GM19035 (cell line): ENCODE results near the gene IFT81.
"Not testable (repeated sequence)": the region's sequence is repeated elsewhere in the genome, so short reads cannot be mapped to it uniquely, and the experiment has no call there.

Experiments
- ATAC-seq: cut with Tn5 transposase; IDR thresholded peaks from one replicate; pipeline ENCODE4 v1.9.1; 2021; ENCODE audit not compliant: unreplicated experiment

IFT81 gene

DNA sequence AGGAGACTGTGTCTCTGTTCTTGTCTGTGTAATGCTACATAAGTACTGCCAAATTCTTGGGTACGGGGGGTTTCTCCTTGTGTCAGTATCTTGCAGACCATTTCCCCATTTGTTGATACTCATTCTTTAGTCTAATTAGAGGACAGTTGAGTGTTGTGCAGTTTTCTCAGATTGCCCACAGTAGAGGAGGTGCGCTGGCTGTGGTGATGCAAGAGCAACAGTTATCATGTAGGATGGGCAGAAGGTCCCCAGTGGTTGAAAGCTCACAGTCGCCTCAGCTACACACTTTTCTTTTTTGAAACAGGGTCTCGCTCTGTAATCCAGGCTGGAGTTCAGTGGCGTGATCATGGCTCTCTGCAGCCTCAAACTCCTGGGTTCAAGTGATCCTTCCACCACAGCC is 119.1 kb downstream of the IFT81 start:
- ATAC-seq, result no peak

DNA sequence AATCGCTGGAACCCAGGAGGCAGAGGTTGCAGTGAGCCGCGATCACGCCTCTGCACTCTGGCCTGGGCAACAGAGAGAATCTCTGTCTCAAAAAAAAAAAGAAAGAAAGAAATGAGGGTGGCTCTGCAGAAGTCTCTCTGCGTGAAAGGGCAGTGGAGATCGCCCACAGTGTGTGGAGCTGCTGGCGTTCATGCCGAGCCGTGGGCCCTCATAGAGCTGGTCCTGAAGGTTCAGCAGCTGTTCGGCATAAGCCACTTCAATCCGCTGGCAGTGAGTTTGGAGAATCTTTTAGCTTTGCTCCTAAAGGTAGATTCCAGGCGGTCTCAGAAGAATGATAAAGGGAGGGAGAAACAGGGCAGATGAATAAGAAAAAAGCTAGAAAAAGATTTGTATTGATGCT is 120.2 kb downstream of the IFT81 start:
- no peak for ATAC-seq

DNA sequence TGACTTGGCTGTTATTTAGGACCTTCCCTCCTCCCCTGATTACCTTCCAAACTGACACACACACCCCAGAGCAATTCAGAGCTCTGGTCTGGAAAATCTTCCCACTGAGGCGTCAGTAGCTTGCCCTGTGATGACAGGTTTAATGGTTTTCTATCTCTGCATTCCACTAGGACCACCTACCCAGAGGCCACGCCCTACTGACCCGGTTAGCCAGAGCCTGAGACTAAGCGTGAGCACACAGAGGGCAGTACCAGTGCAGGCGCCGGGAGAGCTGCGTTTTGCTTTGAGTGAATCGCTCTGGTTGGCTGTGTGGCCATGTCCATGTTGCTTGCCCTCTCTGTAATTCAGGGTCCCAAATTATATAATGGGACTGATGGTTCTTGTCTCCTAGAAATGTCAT is 120.7 kb downstream of the IFT81 start:
- ATAC-seq, result no peak

DNA sequence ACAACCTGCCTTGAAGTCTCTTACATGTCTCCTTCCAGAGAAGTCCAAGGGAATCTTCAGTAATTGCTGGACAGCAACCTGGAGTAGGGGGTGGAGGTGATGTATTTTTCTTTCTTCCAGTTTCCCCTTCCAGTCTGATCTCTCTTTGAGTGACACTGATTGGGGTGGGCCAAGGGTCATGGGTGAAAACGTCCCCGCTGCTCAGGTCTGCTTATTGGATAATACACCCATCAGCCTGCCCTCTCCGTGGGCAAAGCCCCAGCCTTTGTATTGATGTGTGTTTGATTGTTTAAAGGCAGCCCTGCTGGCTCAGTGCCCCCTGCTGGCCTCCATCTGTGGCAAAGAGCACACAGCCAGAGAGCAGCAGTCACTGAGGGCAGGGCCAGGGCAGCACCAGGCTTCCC is 121.2 kb downstream of the IFT81 start:
- no peak for ATAC-seq

DNA sequence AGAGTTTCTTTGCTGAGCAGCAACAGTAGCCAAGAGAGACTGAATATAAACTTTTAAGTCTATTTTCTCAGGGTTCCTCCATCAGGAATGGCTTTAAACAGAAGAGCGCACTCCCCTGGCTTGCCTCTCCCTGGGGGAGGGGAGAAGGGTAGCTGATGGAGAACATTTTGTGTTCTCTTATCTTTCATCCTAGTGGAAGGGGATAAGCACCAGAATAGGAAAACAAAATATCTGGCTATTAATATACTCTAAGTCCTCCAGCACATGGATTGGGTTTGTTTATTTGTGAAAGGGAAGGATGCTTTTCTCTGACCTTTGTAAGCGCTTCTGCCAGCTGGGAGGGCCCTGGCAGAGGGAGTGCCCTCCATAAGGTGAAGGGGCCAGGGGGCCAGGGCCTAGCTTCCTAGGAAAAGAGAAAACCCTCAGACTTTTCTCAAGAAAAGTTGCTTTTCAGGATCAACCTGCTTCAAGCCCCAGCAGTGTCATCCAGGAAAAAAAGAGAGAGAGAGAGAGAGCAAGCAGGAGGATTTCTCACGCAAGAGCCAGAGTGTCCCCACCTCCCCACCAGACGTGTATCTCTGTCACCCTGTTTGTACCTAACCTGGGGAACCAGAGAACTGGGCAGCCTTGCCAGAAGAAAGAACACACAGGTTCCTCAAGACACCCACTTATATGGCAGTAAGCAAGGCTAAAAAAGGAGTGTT is 122.6 kb downstream of the IFT81 start:
- ATAC-seq, result no peak

DNA sequence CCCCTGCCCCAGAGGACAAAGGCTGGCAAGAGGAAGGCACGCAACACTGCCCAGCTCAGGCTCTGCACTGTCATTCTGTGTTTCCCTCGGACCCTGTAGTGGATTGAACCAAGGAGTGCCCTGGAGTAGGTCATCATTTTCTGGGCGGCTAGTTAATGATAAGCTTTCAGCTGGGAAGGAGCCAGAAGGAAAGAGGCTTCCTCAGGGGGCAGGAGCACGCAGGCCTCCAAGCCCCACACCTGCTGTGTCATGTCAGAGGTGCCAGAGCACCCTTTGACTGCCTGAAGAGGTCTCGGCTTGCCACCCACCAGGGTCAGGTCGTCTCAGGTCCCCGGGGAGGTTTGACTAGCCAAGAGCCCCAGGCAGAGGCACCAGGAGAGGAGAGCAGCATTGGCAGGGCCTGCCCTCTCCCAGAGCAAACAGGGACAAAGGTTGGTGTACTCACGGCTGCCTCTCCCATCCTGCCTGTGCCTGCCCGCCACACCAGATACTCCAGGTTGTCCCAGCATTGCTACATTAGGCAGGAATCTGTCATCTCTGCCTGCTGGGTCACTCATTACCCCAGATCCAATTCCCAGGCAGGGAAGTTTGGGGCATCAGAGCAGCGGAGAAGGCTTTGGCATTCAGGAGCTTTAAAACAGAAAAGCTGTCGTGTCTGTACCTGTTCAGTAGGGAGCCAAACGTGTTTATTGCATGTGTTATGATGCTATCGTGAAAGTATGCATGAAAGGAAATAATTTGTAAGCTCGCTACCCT is 123.4 kb downstream of the IFT81 start:
- no peak for ATAC-seq

DNA sequence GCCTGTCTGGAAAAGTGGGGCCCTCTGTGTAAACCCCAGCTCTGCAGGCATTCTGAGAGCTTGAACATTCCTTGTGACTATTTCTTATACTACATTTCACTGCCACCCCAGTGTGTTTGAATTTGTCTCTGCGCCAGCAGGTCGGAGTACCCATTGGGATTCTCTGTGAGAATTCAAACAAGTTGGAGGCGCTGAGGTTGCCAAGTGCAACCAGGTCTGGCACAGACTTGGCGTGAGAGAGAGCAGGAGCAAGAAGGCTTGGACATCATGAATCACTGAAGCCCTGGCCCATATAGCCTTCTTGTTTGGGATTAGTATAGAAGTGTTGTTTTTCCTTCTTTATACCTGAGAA is 123.9 kb downstream of the IFT81 start:
- no peak for ATAC-seq

DNA sequence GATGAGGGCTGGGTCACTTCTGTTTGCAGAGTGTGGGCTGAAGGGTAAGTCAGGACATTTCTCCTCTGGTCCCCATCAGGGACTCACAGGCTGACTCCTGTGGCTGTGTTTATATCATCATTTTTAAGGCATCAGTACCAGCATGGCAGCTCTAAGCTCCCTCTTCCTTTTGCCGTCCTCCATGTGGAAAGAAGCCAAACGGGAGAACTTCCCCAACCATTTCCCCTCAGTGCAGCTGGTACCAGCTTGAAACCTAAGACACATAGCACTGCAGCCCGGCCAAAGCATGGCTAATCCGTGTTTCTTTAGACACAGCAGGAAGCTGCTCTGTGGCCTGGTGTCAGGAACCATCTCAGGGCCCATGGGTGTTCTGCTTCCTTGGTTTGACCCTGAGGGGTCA is 124.9 kb downstream of the IFT81 start:
- ATAC-seq, result no peak

DNA sequence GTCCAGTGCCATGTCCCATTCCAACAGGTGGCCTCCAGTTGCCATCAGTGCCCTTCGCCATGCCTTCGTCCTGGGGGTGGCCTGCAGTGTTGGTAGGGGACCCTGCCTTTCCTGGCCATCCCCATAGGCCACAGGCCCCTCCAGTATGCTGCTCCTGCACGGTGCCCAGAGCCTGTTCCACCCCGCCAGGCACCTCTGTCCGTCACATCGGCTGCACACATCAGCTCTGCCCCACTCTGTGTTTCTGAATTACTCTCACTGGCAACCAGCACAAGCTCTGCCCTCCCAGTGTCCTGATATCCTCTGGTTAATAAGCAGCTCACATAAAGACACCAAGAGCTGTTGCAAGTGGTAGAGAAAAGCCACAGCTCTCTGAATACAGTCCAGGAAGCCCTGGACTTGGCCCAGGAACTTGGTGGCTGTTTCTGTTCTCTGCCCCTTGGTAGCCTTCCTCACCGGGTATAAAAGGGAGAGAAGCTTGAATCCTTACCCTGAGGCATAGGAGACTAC is 125.6 kb downstream of the IFT81 start:
- no peak for ATAC-seq

DNA sequence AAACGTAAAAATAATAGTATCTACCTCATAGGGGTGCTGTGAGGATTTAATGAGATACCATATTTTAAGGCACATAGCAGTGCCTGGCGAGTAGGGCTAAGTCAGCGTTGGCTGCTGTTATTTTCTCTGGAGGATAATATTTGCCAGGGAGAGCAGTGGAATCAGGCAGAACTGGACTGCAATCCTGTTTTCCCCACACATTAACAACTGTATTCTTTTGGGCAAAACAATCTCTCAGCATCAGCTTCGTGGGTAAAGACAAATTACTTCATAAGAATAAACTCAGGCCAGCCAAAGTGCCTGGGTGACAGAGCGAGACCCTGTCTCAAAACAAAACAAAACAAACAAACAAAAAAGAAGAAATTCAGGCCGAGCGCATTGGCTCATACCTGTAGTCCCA is 127.2 kb downstream of the IFT81 start:
- no peak for ATAC-seq

DNA sequence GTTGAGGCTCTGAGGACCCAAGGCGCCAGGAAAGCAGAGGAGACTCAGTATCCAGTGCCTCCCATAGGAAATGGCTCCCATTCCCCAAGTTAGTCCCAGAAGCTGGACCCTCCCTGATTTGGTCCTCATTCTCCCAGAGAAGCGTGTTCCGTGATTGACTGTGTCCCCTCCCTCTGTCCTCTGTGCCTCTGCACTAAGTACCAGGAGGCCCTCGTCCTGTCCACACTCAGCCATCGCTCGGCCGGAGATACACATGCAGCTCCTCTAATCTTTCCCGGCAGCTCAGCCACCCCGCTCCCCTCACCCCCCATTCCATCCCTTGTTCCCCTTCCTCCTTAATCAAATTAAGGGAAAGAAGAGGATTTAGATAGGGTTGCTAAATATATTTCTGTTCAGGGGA is 128.6 kb downstream of the IFT81 start:
- ATAC-seq, result no peak

DNA sequence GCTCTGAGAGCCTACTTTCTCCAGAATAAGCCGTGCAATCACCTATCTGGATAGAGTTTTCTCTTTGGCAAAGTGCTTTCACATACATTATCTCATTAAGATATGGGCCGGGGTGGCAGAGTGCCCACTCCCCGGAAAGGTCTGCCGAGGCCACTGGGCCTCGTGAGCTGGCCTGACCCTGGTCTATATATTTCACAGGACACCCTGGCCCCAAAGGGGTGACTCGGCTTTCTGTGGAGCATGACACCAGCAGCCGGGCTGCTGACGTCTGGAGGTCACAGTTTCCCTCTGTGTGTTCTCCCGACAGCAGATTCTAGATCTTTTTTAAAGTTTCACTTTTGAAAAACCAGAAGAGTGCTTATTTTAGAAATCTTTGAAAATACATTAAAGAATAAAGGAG is 129.0 kb downstream of the IFT81 start:
- ATAC-seq, result no peak

DNA sequence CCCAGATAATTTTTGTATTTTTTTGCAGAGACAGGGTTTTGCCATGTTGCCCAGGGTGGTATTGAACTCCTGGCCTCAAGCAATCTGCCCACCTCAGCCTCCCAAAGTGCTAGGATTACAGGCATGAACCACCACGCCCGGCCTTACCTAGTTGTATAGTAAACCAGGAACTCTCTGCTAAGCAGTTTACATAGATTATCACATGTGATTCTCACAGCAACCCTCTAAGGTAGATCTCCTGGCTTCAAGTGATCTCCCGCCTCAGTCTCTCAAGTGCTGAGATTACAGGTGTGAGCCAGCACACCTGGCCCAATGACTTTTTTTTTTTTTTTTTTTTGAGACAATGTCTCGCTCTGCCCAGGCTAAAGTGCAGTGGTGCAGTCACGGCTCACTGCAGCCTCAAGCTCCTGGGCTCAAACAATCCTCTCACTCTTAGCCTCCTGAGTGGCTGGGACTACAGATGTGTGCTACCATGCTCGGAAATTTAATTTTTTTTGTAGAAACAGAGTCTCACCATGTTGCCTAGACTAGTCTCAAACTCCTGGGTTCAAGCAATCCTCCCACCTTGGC is 130.9 kb downstream of the IFT81 start:
- ATAC-seq, result no peak

DNA sequence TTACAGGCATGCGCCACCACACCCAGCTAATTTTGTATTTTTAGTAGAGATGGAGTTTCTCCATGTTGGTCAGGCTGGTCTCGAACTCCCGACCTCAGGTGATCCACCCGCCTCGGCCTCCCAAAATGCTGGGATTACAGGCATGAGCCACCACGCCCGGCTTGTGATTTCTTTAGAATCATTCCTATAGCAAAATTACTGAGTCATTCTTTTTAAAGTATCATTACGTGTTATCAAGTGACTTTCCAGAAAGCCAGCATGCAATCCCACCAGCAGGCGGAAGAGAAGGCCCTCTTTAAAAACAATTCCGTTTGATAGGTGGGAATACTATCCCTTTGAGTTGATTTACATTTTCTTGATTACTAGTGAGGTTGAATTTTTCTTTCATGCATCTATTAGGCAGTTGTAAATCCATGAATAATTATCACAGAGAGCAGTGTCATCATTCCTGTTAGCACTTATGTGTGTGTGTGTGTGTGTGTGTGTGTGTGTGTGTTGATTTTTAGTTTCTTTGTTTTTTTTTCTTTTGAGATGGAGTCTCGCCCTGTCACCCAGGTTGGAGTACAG is 131.8 kb downstream of the IFT81 start:
- not testable (repeated sequence) for ATAC-seq

DNA sequence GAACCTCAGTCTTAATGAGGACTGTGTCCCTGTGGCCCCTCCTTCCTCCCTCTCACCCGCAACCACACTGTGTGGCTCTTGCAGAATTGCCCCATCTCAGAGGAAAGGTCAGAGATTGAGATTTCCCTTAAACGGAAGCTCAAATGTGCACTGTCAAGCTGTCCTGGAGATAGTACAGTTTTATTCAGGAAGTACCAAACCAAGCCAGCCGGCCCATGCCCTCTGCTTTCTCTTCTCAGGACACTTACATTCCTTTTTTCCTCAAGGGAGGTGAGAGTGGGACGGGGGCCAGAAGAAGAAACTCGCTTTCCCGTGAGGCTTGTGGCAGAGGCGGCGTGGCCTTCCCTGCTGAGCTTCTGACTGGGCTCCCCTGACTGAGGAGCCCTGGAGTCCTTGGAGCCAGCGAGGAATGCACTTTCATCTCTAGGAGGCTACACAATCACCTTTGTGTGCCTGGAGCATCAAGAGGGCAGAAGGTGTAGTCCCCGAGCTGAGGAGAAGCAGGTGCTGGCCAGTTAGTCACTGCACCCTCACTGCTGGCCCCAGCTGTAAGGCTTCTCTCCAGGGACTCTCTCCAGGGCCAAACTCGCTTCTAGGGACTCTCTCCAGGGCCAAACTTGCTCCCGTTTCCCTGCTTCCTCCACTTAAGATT is 132.7 kb downstream of the IFT81 start:
- ATAC-seq, result no peak

DNA sequence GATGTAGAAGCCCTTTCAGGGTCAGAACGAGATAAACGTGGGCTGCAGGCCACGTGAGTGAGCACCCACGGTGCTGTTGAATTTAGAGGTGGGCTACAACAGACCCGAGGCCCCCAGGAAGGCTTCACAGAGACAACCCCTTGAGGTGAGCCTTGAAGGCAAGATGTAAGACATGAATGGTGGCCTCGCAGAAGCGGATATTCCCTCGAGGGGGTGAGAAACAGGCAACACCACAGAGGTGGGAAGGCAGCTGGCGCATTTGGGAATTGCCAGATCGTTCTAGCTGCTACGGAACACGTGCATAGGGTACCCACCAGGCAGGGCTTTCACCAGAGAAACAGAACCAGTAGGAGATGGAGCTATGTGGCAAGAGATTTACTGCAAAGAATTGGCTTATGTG is 134.3 kb downstream of the IFT81 start:
- ATAC-seq, result no peak

DNA sequence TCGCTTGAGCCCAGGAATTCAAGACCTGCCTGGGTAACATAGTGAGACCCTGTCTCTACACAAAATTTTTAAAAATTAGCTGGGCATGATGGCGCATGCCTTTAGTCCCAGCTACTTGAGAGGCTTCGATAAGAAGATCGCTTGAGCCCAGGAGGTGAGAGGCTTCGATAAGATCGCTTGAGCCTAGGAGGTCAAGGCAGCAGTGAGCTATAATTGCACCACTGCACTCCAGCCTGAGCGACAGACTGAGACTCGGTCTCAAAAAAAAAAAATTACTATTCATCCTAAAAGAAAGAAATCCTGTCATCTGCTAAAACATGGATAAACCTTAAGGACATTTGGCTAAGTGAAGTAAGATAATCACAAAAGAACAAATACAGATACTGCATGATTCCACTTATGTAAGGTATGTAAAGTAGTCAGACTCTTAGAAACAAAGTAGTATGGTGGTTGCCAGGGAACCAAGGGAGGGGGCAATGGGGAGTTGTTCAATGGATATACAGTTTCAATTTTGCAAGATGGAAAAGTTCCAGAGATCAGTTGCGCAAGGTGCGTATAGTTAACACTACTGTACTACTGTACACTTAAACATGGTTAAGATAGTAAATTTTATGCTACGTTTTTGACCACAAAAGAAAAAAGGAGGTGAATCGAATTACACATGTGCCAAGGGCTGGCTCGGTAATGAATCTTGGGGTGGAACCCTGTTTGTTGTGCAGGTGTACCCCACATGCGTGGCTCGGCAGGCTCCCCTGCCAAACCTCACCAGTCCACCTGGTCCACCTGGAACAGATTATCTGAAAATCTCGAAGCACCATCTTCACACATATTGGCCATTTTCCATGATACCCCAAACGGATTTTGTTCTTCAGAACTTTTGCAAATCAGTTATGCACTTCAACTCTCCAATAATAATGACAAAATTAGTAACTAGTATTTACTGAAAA is 138.6 kb downstream of the IFT81 start:
- ATAC-seq, result no peak

DNA sequence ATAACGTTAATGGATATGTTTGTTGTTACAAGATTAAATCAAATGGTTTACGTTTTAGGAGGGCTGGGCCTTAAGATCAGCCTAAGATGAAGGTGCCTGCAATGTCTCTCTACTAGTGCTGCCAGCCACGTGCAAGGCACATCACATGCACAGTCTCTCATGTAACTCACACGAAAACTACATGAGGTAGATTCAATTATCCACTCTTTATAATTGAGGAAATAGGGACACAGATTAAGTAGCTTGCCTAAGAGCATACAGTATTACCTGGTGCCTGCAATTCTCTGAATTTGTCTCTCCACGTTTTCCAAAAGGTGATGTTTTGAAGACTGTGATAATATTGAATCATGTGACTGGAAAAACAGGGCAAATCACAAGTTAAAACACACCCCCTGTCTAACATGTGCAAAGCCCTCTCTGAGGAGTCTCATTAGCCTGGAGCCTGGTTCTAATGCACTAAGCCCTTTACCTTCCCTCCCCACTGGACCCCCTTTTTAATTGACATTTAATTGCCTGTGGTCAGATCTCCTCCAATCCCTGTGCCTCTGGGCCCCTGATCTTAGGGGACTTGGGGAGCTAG is 142.3 kb downstream of the IFT81 start:
- no peak for ATAC-seq

DNA sequence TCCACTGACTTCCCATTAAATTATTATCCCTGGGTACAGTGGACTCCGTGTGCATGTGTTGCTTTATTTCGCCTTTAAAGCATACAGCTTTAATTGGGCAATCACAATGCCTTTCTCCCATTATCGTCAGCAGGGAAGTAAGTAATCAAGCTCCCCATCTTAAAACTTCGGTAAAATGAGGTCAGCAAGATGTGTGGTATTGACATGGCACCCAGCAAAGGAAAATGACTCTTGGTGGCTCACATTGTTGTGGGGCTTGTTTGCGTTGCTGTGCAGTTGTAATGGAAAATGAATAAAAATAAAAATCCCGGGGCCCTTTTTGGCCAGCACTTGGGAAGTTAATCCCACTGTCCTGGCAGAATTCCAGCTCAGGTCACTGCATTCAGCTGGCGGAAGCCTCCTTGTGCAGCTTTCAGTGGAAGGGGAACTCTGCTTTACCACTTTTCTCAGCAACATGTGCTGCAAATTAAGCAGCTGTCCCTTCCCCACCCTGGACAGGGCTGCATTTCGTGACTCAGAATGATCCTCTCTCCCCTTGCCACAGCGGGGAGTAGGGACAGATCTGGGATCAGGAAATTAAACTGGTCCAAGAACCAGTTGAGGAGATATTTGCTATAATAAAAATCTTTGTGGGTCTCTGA is 142.9 kb downstream of the IFT81 start:
- ATAC-seq, result no peak
